GM12878 (cell line): ENCODE results near the gene CA10. TPM values are rescaled to one million over a fixed set of nuclear protein-coding genes. Genes with fewer than 3 reads are reported as not detected.
A peak's percentile ranks its signal among the peaks of the same experiment; 100 is the strongest.

Experiments used
- ATAC-seq: fragments of 200-7000 bp; cut with Tn5 transposase; 3 replicates; pipeline ENCODE4 v1.9.1; 2020; ENCODE audit warnings: mild to moderate bottlenecking, moderate library complexity
- BruUV-seq: library from RNA; stranded (reverse); fragments of 400-500 nt; replicated peaks from 2 replicates; lab custom pipeline; 2021; lab: Mats Ljungman, UMichigan
- CTCF ChIA-PET: fragments of 300-600 bp; sonication (Branson Sonifier 250); formaldehyde crosslinking; extraction: SDS; loops from one replicate; lab custom pipeline; 2021; ENCODE audit warnings: inconsistent platforms; lab: Yijun Ruan, JAX
- POLR2A ChIA-PET: fragments of 350-600 bp; formaldehyde crosslinking; extraction: SDS; loops from one replicate; lab custom pipeline; 2021; ENCODE audit warnings: inconsistent platforms; lab: Charles Lee
- RAD21 ChIA-PET: fragments of 300-600 bp; sonication (Branson Sonifier 250); formaldehyde crosslinking; loops from one replicate; lab custom pipeline; 2023; ENCODE audit warnings: antibody characterized with exemption; ENCODE audit not compliant: unreplicated experiment; lab: Charles Lee
- SMC1A ChIA-PET: fragments of 300-600 bp; sonication (Branson Sonifier 250); formaldehyde crosslinking; loops from one replicate; lab custom pipeline; 2023; ENCODE audit not compliant: unreplicated experiment, uncharacterized antibody; lab: Charles Lee
- DNase-seq: peaks from one replicate; pipeline ENCODE4 v3.0.0-alpha.2; 2011; ENCODE audit warnings: low read depth, low spot score
- FAIRE-seq: peaks from 3 replicates; lab custom pipeline; 2011; peaks lifted over from hg19 to GRCh38; lab: Jason Lieb, UNC
- H2AFZ ChIP-seq: 2 replicates; pipeline ENCODE4 v1.6.0; 2011; ENCODE audit warnings: low read depth, low read length, control low read depth; ENCODE audit not compliant: control insufficient read depth
- H3K27ac ChIP-seq: 2 replicates; pipeline ENCODE4 v1.5.1; 2011; ENCODE audit warnings: control low read depth; ENCODE audit not compliant: control insufficient read depth, insufficient read depth
- H3K27me3 ChIP-seq, 2 experiments: replicated peaks in 1 of 2; 2 replicates each; pipeline versions ENCODE4 v1.6.0 to v1.6.1; 2011; ENCODE audit warnings: low read length in 1 of 2; ENCODE audit not compliant: control insufficient read depth in 2 of 2, insufficient read depth in 2 of 2
- H3K36me3 ChIP-seq, 2 experiments: 2 replicates each; pipeline ENCODE4 v1.5.1; 2011; ENCODE audit warnings: low read length in 1 of 2; ENCODE audit not compliant: control insufficient read depth in 2 of 2, insufficient read depth in 2 of 2
- H3K4me1 ChIP-seq: 2 replicates; pipeline ENCODE4 v1.6.1; 2011; ENCODE audit warnings: mild to moderate bottlenecking, low read length, moderate library complexity, mixed read lengths; ENCODE audit not compliant: control insufficient read depth, insufficient read depth
- H3K4me2 ChIP-seq: 2 replicates; pipeline ENCODE4 v1.6.0; 2011; ENCODE audit warnings: control low read depth; ENCODE audit not compliant: control insufficient read depth, insufficient read depth
- H3K4me3 ChIP-seq: fragments of 200-600 bp; sonication (generic); 2 replicates; pipeline ENCODE4 v1.5.1; 2016
- H3K79me2 ChIP-seq: 2 replicates; pipeline ENCODE4 v1.6.0; 2011; ENCODE audit warnings: low read length; ENCODE audit not compliant: control insufficient read depth, insufficient read depth
- H3K9ac ChIP-seq: 2 replicates; pipeline ENCODE4 v1.8.0; 2011; ENCODE audit warnings: low read length, control low read depth, mixed read lengths; ENCODE audit not compliant: control insufficient read depth, insufficient read depth
- H3K9me3 ChIP-seq: replicated peaks from 3 replicates; pipeline ENCODE4 v1.5.1; 2011; ENCODE audit warnings: mild to moderate bottlenecking, low read length; ENCODE audit not compliant: control insufficient read depth, insufficient read depth
- H4K20me1 ChIP-seq: 2 replicates; pipeline ENCODE4 v1.6.0; 2011; ENCODE audit not compliant: control insufficient read depth, insufficient read depth
- ASH2L ChIP-seq: fragments of 300-600, 200-600 bp; sonication (generic); IDR thresholded peaks from 2 replicates; pipeline ENCODE4 v1.6.1; 2017; ENCODE audit warnings: low read depth, mild to moderate bottlenecking, borderline replicate concordance
- CUX1 ChIP-seq: IDR thresholded peaks from 2 replicates; pipeline ENCODE4 v1.6.1; 2012; ENCODE audit warnings: improper control_type of control experiment, low read depth, low read length; ENCODE audit not compliant: insufficient replicate concordance
- IRF4 ChIP-seq: IDR thresholded peaks from 2 replicates; pipeline ENCODE4 v1.6.1; 2011; ENCODE audit warnings: low read depth, low read length
- PKNOX1 ChIP-seq: fragments of 450-650 bp; IDR thresholded peaks from 2 replicates; pipeline ENCODE4 v1.6.1; 2016; ENCODE audit warnings: mild to moderate bottlenecking
- WGBS: methylation state at CpG from one replicate; pipeline ENCODE4 v1.1.6; 2016; ENCODE audit warnings: low lambda C conversion rate; ENCODE audit not compliant: insufficient replicate concordance, insufficient coverage; ENCODE audit errors: missing lambda C conversion rate; 5-methylcytosine and 5-hydroxymethylcytosine counted together
- in situ Hi-C: fragments of 300-500 bp; cut with MboI; formaldehyde crosslinking; loops from 9 replicates; pipeline ENCODE4 v1.14.3; 2018; ENCODE audit warnings: mixed read lengths
- intact Hi-C: fragments of 100-400 bp; cut with micrococcal nuclease; formaldehyde crosslinking; loops from one replicate; pipeline ENCODE4 v1.14.2; 2022; ENCODE audit not compliant: unreplicated experiment
- polyA plus RNA-seq, 11 experiments: library from polyadenylated mRNA; depleted of rRNA in 4 of 11; unstranded in 6 of 11; stranded (reverse) in 5 of 11; fragments of >200 nt; fragmentation: Nextera tagmentation in 4 of 11; fragmentation: Illumina TruSeq in 1 of 11; extraction: Ambion mirVana in 4 of 11; extraction: Trizol in 1 of 11; gene quantifications; 1 replicate in 1 of 11; 2 replicates in 10 of 11; pipeline versions ENCODE4 v1.2.1 to v1.2.3, GENCODE V29; 2011 to 2016; ENCODE audit warnings: inconsistent platforms in 2 of 11, missing spikeins in 2 of 11, low read depth in 1 of 11
- total RNA-seq, 4 experiments: library from RNA; depleted of rRNA in 3 of 4; stranded (reverse); fragments of >200 nt in 3 of 4; fragmentation: Illumina TruSeq in 1 of 4; extraction: Trizol in 1 of 4; gene quantifications; 2 replicates each; pipeline versions ENCODE4 v1.2.1 to v1.2.3, GENCODE V29; 2013 to 2021

CA10 gene
- total and polyA plus RNA-seq, 10 of the 15 experiments (the other 5 are each of a cell fraction or from before 2014, with no cell fraction given) = not detected

- Histone ChIP-seq H3K4me1 (no peaks in the 10 kb centered on the region), H3K27me3 (no peaks in the 10 kb centered on the region), H3K27ac (no peak overlapping the region), H3K9ac (no peak overlapping the region), H3K9me3 (no peaks in the 10 kb centered on the region), H3K36me3 (no peaks in the 10 kb centered on the region), H2AFZ (no peak overlapping the region), H4K20me1 (no peaks in the 10 kb centered on the region), H3K4me2 (no peak overlapping the region), H3K4me3 (no peak overlapping the region), H3K79me2 (no peaks in the 10 kb centered on the region)
- ATAC-seq (no peak), DNase-seq (no peak), FAIRE-seq (no peak)
- intact Hi-C loops (no loop called here), in situ Hi-C loops (no loop called here)
- ChIA-PET CTCF (no interaction called here), SMC1A (no interaction called here), POLR2A (no interaction called here), RAD21 (no interaction called here)
- WGBS = 0% methylated on average over 3 of the region's 3 CpGs
- no TSS peak for BruUV-seq
- peak; percentile 53 for TF ChIP-seq PKNOX1
- TF ChIP-seq CUX1 = no peak
- no peak for TF ChIP-seq IRF4
- TF ChIP-seq ASH2L = no peak
Measured at GRCh38 chr17:51629232-51629631, 529.3 kb downstream of the CA10 start.
